ENCODE measurements around the gene HOXA11. TPM values are rescaled to one million over a fixed set of nuclear protein-coding genes. Genes with fewer than 3 reads are reported as not detected.

Gene HOXA11
- 5.2 TPM for total RNA-seq
- 5.5 TPM for polyA plus RNA-seq (ENCODE audit: insufficient read depth, low read depth, low replicate concordance)
- long read RNA-seq, donor 1, transcript HOXA11-201 (2 exons, 2,295 nt): major isoform, 19 of 19 reads
- long read RNA-seq, donor 1, partial matches to known transcripts: 0 of 19 reads
- long read RNA-seq, donor 1, other reads (novel, unspliced or antisense): 0 of 19 reads
- long read RNA-seq, donor 2, transcript HOXA11-201 (2 exons, 2,295 nt): major isoform, 21 of 21 reads
- long read RNA-seq, donor 2, partial matches to known transcripts: 0 of 21 reads
- long read RNA-seq, donor 2, other reads (novel, unspliced or antisense): 0 of 21 reads
- long read RNA-seq, donor 3, transcript HOXA11-201 (2 exons, 2,295 nt): major isoform, 6 of 7 reads
- long read RNA-seq, donor 3, partial matches to known transcripts: 0 of 7 reads
- long read RNA-seq, donor 3, other reads (novel, unspliced or antisense): 0 of 7 reads
- long read RNA-seq, donor 4, transcript HOXA11-201 (2 exons, 2,295 nt): major isoform, 7 of 26 reads
- long read RNA-seq, donor 4, partial matches to known transcripts: 19 of 26 reads
- long read RNA-seq, donor 4, other reads (novel, unspliced or antisense): 0 of 26 reads
- long read RNA-seq, donor 5, partial matches to known transcripts: 0 of 1 reads
- long read RNA-seq, donor 5, other reads (novel, unspliced or antisense): 0 of 1 reads
- long read RNA-seq, donor 6, partial matches to known transcripts: 0 of 2 reads
- long read RNA-seq, donor 6, other reads (novel, unspliced or antisense): 0 of 2 reads
- long read RNA-seq, donor 7, partial matches to known transcripts: 0 of 2 reads
- long read RNA-seq, donor 7, other reads (novel, unspliced or antisense): 0 of 2 reads
- long read RNA-seq, donor 8, transcript HOXA11-201 (2 exons, 2,295 nt): major isoform, 13 of 13 reads
- long read RNA-seq, donor 8, partial matches to known transcripts: 0 of 13 reads
- long read RNA-seq, donor 8, other reads (novel, unspliced or antisense): 0 of 13 reads
- long read RNA-seq, donor 9, transcript HOXA11-201 (2 exons, 2,295 nt): major isoform, 5 of 5 reads
- long read RNA-seq, donor 9, partial matches to known transcripts: 0 of 5 reads
- long read RNA-seq, donor 9, other reads (novel, unspliced or antisense): 0 of 5 reads
- long read RNA-seq, donor 10, transcript HOXA11-201 (2 exons, 2,295 nt): major isoform, 13 of 23 reads
- long read RNA-seq, donor 10, partial matches to known transcripts: 10 of 23 reads
- long read RNA-seq, donor 10, other reads (novel, unspliced or antisense): 0 of 23 reads

DNA sequence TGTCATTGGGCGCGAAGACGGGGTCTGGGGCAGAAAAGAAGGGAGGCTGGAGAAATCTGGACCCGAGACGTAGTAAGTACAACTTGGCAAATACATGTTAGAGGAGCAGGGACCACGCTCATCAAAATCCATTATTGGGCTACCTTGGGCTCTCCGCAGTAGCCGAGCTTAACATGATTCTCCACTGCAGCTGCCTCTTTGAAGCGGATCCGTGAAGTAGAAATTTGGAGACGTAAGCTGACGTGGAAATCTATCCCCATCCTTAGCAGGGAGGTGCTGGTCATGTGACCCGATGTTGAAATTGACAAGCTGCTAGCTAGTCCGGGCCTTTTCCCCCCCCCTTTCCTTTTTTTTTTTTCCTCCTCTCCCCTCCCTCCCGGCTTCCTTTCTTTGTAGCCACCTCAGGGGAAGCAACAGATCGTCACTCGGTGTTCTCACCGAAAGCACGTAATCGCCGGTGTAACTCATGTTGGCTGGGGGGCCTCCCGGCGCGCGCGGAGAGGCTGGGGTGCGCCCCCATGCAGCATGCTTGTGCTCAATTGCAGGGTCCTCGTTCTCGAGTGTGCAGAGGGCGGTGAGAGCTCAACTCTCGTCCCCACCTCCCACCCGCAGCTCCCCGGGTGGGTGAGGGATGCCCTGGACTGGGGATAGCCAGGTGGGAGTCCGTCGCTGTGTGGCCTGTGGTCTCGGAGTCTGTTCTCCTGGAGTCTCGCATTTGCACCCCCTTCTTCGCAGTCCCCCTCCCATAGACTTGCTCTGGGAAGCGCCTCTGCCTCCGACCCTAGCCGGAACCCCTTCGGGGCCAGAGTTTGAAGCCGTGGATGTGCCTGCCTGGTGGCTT is at the start of gene HOXA11:
Gene HOXA11, minus strand, starts transcription at position 220 of the 841 bp plus-strand sequence. Its CDS starts 88 bp downstream, at position 132.
- Histone ChIP-seq H3K27ac (ENCODE audit: low read depth in 2 of 2, low read length in 2 of 2) (peak within 1 kb of the TSS; percentile 87 to 92), H3K9me3 (ENCODE audit: control insufficient read depth in 2 of 3, insufficient read depth in 1 of 3, low read length in 3 of 3) (no peaks in the 10 kb centered on the region), H3K36me3 (ENCODE audit: control insufficient read depth in 2 of 3, insufficient read depth in 3 of 3, low read length in 3 of 3) (no peaks in the 10 kb centered on the region), H3K4me1 (ENCODE audit: control insufficient read depth in 2 of 3, insufficient read depth in 2 of 3, low read depth in 1 of 3, low read length in 3 of 3) (peaks cover 0 to 4% (median 0%) of the 10 kb centered on the region in 3 donors), H3K4me3 (ENCODE audit: low read length in 3 of 3) (peak within 1 kb of the TSS; percentile 68 to 95 (median 68)), H3K9ac (ENCODE audit: low read length in 3 of 3) (peak within 1 kb of the TSS; percentile 50 to 93 (median 67)), H3K27me3 (ENCODE audit: control insufficient read depth, insufficient read depth, low read length) (peaks cover 4% of the 10 kb centered on the region)
- DNase-seq (peak; percentile 82 to 98 (median 94)), FAIRE-seq (no peak)
- intact Hi-C loops (cut with DNase I): no loop called here
- TF ChIP-seq, protein P1, sequence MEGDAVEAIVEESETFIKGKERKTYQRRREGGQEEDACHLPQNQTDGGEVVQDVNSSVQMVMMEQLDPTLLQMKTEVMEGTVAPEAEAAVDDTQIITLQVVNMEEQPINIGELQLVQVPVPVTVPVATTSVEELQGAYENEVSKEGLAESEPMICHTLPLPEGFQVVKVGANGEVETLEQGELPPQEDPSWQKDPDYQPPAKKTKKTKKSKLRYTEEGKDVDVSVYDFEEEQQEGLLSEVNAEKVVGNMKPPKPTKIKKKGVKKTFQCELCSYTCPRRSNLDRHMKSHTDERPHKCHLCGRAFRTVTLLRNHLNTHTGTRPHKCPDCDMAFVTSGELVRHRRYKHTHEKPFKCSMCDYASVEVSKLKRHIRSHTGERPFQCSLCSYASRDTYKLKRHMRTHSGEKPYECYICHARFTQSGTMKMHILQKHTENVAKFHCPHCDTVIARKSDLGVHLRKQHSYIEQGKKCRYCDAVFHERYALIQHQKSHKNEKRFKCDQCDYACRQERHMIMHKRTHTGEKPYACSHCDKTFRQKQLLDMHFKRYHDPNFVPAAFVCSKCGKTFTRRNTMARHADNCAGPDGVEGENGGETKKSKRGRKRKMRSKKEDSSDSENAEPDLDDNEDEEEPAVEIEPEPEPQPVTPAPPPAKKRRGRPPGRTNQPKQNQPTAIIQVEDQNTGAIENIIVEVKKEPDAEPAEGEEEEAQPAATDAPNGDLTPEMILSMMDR (IDR thresholded peaks at IDR 0.05; ENCODE audit: borderline replicate concordance, extremely low read depth, insufficient read depth): no peak

DNA sequence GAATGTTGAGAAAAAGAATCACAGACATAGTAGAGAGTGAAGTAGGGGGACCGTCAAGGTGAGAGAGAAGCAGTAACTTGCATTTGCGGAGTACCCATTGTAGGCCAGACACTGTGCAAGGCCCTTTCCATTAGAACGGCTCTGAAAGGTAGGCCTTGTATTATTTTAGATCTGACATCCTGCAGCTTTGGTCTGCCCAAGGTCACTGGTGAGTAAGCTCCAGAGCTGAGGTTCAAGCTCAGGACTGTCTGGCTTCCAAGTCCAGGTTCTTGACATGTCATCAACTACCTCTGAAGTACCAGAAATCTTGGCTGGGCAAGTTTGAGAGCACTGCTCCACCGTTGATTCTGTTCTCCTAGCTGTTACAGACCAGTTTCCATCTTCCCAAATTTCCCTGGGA is 44.4 kb upstream of the HOXA11 start:
- Histone ChIP-seq H3K9me3 (ENCODE audit: control insufficient read depth in 2 of 3, insufficient read depth in 1 of 3, low read length in 3 of 3) (no peaks in the 10 kb centered on the region), H3K27ac (ENCODE audit: low read depth in 2 of 2, low read length in 2 of 2) (no peak overlapping the region), H3K36me3 (ENCODE audit: control insufficient read depth in 2 of 3, insufficient read depth in 3 of 3, low read length in 3 of 3) (no peaks in the 10 kb centered on the region), H3K4me3 (ENCODE audit: low read length in 3 of 3) (no peak overlapping the region), H3K4me1 (ENCODE audit: control insufficient read depth in 2 of 3, insufficient read depth in 2 of 3, low read depth in 1 of 3, low read length in 3 of 3) (no peaks in the 10 kb centered on the region), H3K27me3 (ENCODE audit: control insufficient read depth, insufficient read depth, low read length) (peaks cover 35% of the 10 kb centered on the region), H3K9ac (ENCODE audit: low read length in 3 of 3) (no peak overlapping the region)
- TF ChIP-seq, protein P1 (IDR thresholded peaks at IDR 0.05; ENCODE audit: borderline replicate concordance, extremely low read depth, insufficient read depth): no peak
- intact Hi-C loops (cut with DNase I): no loop called here
- DNase-seq (no peak), FAIRE-seq (no peak)

Measured in kidney (tissue), 22 donors.